HFFc6 (cell line): Measurements from ENCODE around the gene TMEM239. TPM values are rescaled to one million over a fixed set of nuclear protein-coding genes. Genes with fewer than 3 reads are reported as not detected.

Experiments used
- DNase-seq: peaks from one replicate; pipeline ENCODE4 v3.0.0-alpha.2; 2018
- H3K27ac Mint-ChIP-seq: 2 replicates; pipeline ENCODE4 v1.8.0; 2020; ENCODE audit warnings: mild to moderate bottlenecking, mixed read lengths
- H3K27me3 Mint-ChIP-seq: 2 replicates; pipeline ENCODE4 v1.8.0; 2021; ENCODE audit warnings: mild to moderate bottlenecking, moderate library complexity, mixed read lengths; ENCODE audit not compliant: insufficient read depth
- H3K36me3 Mint-ChIP-seq: 2 replicates; pipeline ENCODE4 v1.8.0; 2021; ENCODE audit warnings: low read depth, mixed read lengths
- H3K4me1 Mint-ChIP-seq: 2 replicates; pipeline ENCODE4 v1.8.0; 2020; ENCODE audit warnings: low read depth, mixed read lengths
- H3K4me3 Mint-ChIP-seq: 2 replicates; pipeline ENCODE4 v1.8.0; 2020; ENCODE audit warnings: mild to moderate bottlenecking, moderate library complexity, mixed read lengths
- H3K9me3 Mint-ChIP-seq: 2 replicates; pipeline ENCODE4 v1.8.0; 2020; ENCODE audit warnings: mild to moderate bottlenecking, mixed read lengths
- total RNA-seq, 6 experiments: library from RNA; stranded (reverse); fragmentation: NEBNext Ultra II Directional; extraction: Animal tissue kit (Norgen Biotek cat#: 25700); gene quantifications; 2 replicates in 1 of 6; 3 replicates in 5 of 6; pipeline ENCODE4 v1.2.3, GENCODE V29; 2021
- TF ChIP-seq, protein P1 (sequence below): fragments of 200-600 bp; sonication (generic); IDR thresholded peaks from 2 replicates; pipeline ENCODE4 v1.5.0; 2021; ENCODE audit warnings: antibody characterized with exemption, mild to moderate bottlenecking

The TMEM239 gene
- total RNA-seq, 6 experiments from 2014 or later, result not detected

DNA sequence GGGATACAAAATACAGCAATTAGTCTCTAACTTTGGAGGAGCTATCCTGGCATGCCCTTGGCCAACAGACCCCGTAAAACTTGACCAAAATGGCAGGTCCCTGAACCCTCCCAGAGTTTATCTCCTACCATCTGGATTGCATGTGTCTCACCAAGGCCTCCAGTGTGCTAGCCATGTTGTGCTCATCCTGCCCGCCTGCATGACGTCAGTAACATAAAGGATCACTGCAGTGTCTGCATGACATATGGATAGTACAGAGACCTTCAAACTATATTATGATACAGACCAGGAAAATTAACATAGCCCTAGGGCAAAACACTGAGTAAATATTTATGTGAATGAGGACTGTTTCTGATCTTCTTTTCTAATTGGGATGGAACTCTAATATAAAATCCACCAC lies 41.0 kb upstream of the TMEM239 start:
- peak overlapping the region; percentile 65 for H3K4me3 Mint-ChIP-seq
- peaks cover 7% of the 10 kb centered on the region; the same call in 1 of the 2 replicates for H3K4me1 Mint-ChIP-seq
- TF ChIP-seq, protein P1, sequence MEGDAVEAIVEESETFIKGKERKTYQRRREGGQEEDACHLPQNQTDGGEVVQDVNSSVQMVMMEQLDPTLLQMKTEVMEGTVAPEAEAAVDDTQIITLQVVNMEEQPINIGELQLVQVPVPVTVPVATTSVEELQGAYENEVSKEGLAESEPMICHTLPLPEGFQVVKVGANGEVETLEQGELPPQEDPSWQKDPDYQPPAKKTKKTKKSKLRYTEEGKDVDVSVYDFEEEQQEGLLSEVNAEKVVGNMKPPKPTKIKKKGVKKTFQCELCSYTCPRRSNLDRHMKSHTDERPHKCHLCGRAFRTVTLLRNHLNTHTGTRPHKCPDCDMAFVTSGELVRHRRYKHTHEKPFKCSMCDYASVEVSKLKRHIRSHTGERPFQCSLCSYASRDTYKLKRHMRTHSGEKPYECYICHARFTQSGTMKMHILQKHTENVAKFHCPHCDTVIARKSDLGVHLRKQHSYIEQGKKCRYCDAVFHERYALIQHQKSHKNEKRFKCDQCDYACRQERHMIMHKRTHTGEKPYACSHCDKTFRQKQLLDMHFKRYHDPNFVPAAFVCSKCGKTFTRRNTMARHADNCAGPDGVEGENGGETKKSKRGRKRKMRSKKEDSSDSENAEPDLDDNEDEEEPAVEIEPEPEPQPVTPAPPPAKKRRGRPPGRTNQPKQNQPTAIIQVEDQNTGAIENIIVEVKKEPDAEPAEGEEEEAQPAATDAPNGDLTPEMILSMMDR, result no peak
- DNase-seq, result no peak
- no peaks in the 10 kb centered on the region for H3K9me3 Mint-ChIP-seq
- peaks cover 18% of the 10 kb centered on the region for H3K27me3 Mint-ChIP-seq
- no peaks in the 10 kb centered on the region for H3K36me3 Mint-ChIP-seq
- no peak overlapping the region for H3K27ac Mint-ChIP-seq

DNA sequence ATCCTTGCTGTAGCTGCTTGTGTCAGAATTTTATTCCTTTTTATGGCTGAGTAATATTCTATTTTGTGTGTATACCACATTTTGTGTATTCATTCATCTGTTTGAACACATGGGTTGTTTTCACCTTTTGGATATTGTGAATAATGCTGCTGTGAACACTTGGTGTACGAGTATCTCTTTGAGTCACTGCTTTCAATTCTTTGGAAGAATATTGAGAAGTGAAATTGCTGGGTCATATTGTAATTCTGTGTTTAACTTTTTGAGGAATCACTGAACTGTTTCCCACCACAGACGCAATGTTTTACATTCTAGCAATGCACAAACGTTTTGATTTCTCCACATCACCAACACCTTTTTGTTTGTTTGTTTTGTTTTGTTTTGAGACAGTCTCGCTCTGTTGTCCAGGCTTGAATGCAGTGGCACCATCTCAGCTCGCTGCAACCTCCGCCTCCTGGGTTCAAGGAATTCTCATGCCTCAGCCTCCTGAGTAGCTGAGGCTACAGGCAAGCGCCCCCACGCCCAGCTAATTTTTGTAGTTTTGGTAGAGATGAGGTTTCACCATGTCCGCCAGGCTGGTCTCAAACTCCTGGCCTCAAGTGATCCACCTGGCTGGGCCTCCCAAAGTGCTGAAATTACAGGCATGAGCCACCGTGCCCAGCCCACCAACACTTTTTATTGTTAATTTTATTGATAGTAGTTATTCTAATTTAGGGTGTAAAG lies 37.4 kb upstream of the TMEM239 start:
- no peak overlapping the region for H3K4me3 Mint-ChIP-seq
- TF ChIP-seq, protein P1, result no peak
- no peak for DNase-seq
- no peaks in the 10 kb centered on the region for H3K9me3 Mint-ChIP-seq
- H3K27ac Mint-ChIP-seq, result no peak overlapping the region
- H3K27me3 Mint-ChIP-seq, result peaks cover 21% of the 10 kb centered on the region
- no peaks in the 10 kb centered on the region for H3K36me3 Mint-ChIP-seq
- peaks cover 7% of the 10 kb centered on the region; the same call in 1 of the 2 replicates for H3K4me1 Mint-ChIP-seq

DNA sequence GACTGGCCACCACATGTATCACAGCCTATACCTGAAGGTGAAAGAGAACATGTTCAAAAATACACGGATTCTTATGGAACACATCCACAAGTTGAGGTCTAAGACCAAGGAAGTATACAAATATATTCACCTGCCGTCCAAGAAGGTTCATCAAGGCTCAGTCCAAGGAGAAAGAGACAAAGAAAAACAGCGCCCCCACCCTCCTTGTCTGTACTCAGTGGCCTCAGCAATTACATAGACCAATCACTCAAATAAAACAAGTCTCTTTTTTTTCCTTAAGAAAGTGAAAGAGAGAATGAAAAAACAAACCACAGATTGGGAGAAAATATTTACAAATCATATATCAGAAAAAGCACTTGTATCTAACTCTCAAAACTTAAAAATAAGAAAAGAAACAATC lies 35.2 kb upstream of the TMEM239 start:
- Mint-ChIP-seq H3K36me3 (no peaks in the 10 kb centered on the region), H3K4me3 (no peak overlapping the region), H3K9me3 (no peaks in the 10 kb centered on the region), H3K4me1 (no peaks in the 10 kb centered on the region), H3K27me3 (peaks cover 27% of the 10 kb centered on the region), H3K27ac (no peak overlapping the region)
- DNase-seq, result no peak
- TF ChIP-seq, protein P1, result no peak; the same call in 1 of the 2 replicates

DNA sequence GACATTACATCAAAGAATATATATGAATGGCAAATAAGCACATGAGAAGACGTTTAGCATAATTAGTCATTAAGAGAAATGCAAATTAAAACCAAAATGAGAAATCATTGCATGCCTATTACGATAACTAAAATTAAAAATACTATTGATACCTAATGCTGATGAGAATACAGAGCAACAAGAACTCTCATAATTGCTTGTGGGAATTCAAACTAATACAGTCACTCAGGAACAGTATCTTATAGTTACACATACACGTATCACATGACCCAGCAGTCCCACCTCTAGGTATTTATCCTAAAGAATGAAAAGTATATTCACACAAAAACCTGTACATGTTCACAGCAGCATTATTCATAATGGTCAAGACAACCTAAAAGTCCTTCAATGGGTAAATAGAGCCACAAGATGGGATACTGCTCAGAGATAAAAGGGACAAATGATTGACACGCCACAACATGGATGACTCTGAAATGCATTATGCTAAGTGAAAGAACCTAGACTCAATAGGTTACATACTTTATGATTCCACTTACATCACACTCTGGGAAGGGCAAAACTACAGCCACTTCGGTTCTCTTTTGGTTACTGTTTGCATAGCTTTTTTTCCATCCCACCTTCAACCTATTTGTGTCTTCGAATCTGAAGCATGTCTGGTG lies 32.1 kb upstream of the TMEM239 start:
- TF ChIP-seq, protein P1, result no peak
- peaks cover 27% of the 10 kb centered on the region for H3K27me3 Mint-ChIP-seq
- H3K4me1 Mint-ChIP-seq, result no peaks in the 10 kb centered on the region
- H3K4me3 Mint-ChIP-seq, result no peak overlapping the region
- no peaks in the 10 kb centered on the region for H3K36me3 Mint-ChIP-seq
- no peaks in the 10 kb centered on the region for H3K9me3 Mint-ChIP-seq
- no peak overlapping the region for H3K27ac Mint-ChIP-seq
- DNase-seq, result no peak

DNA sequence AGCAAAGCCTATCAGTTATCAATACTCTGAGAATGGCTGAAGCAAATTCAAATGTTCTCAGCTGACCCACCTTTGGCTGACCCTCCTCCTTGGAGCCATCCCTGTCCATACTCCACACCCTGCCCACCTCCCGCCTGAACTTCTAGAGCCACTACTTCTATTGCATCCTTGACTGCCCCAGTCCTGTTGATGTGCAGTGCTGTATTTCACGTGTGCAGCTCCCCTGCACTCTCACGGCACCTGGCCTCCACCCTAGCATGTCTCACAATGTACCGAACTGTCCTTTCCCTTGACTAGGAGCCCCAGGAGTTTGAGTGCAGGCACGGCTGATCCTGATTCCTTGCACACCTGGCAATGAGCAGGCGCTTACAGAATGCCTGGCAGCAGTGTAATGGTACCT lies 22.7 kb upstream of the TMEM239 start:
- no peaks in the 10 kb centered on the region for H3K9me3 Mint-ChIP-seq
- no peak overlapping the region for H3K4me3 Mint-ChIP-seq
- TF ChIP-seq, protein P1, result no peak
- H3K4me1 Mint-ChIP-seq, result no peaks in the 10 kb centered on the region
- H3K27ac Mint-ChIP-seq, result no peak overlapping the region
- peaks cover 22% of the 10 kb centered on the region for H3K27me3 Mint-ChIP-seq
- no peak for DNase-seq
- no peaks in the 10 kb centered on the region for H3K36me3 Mint-ChIP-seq
